GM18498 (cell line): Measurements from ENCODE around the gene NCOA6.
"Not testable (repeated sequence)": the region's sequence is repeated elsewhere in the genome, so short reads cannot be mapped to it uniquely, and the experiment has no call there.

Experiments
- ATAC-seq: cut with Tn5 transposase; IDR thresholded peaks from one replicate; pipeline ENCODE4 v1.9.1; 2021; ENCODE audit warnings: mild to moderate bottlenecking, moderate library complexity; ENCODE audit not compliant: unreplicated experiment

Gene NCOA6

DNA sequence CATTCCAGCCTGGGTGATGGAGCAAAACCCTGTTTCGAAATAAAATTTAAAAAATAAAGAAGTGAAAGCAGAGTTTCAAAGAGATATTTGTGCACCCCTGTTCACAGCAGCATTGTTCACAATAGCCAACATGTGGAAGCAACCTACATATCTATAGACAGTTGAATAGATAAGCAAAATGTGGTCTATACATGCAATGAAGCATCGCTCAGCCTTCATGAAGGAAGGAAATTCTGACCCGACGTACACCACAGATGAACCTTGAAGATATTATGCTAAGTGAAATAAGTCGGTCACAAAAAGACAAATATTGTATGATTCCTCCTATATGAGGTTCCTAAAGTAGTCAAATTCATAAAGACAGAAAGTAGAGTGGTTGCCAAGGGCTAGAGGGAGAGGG, 6.5 kb upstream of the NCOA6 start:
- ATAC-seq = no peak

DNA sequence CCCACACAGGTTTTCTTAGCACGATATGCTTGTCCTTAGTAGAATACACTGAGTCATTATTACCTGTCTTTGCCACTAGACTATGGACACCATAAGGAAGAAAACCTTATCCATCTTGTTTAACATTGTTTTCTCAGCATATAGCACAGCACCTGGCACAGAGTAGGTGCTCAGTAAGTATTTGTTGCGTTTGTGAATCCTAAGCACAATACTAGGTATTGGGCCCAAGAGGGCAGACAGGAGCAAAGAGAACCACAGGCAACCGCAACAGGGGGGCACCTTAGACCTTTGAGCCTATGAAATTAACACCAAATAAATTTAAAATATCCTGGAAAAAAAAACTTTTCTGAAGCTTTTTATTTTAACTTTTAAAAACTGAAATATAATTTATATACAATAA, 3.7 kb upstream of the NCOA6 start:
- ATAC-seq = no peak

GRCh38 chr20:34824806-34825529, 483 bp downstream of the NCOA6 start:
- peak; percentile 83 for ATAC-seq

- peak; percentile 52 for ATAC-seq
These were observed 1.0 kb downstream of the NCOA6 start for GRCh38 chr20:34824452-34824805.

- no peak for ATAC-seq
These were observed 1.4 kb downstream of the NCOA6 start for GRCh38 chr20:34824026-34824425.

GRCh38 chr20:34820805-34821578, 4.5 kb downstream of the NCOA6 start:
- no peak for ATAC-seq

- ATAC-seq = no peak
These were observed 7.7 kb downstream of the NCOA6 start for GRCh38 chr20:34817801-34818200.

DNA sequence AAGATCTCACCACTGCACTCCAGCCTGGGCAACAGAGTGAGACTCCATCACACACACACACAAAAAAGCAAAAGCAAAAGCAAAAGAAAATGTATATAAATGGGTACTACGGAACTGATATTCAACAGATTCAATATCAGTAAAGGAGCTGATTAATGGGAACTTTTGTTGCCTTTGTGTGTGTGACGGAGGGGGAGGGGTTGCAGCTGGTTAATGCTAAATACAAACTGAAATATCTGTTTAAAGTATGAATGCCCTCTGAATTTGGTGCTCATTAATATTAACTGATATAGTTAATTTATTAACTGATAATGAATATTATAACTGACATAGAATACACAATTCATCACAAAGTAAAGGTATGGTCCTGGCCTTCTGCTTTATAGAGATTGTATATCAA, 8.4 kb downstream of the NCOA6 start:
- no peak for ATAC-seq

GRCh38 chr20:34815636-34816035, 9.8 kb downstream of the NCOA6 start:
- no peak for ATAC-seq

DNA sequence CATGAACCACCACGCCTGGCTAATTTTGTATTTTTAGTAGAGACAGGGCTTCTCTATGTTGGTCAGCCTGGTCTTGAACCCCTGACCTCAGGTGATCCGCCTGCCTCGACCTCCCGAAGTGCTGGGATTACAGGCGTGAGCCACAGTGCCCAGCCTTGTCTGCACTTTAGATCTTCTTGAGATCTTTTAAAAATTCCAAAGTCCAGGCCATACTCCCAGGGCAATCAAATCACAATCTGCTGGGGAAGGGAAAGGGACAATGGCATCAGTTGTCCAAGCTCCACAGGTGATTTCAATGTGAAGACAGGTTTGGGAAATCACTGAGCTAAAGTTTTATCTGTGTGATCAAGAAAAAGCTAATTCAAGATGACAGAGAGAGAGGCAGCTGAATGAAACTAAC, 16.9 kb downstream of the NCOA6 start:
- no peak for ATAC-seq

DNA sequence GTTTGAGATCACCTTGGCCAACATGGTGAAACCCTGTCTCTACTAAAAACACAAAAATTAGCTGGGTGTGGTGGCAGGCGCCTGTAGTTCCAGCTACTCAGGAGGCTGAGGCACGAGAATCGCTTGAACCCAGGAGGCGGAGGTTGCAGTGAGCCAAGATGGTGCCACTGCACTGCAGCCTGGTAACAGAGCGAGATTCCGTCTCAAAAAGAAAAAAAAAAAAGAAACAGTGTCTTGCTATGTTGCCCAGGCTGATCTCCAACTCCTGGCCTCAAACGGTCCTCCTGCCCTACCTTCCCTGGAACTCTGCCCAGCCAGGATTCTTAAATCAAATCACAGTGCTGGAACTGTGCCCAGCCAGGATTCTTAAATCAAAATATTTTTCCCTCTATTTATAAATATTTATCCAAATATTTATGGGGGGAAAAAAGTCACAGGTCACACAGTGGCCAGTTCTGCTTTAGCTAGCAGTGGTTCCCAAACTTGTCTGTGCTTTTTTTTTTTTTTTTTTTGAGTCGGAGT, 17.4 kb downstream of the NCOA6 start:
- not testable (repeated sequence) for ATAC-seq

DNA sequence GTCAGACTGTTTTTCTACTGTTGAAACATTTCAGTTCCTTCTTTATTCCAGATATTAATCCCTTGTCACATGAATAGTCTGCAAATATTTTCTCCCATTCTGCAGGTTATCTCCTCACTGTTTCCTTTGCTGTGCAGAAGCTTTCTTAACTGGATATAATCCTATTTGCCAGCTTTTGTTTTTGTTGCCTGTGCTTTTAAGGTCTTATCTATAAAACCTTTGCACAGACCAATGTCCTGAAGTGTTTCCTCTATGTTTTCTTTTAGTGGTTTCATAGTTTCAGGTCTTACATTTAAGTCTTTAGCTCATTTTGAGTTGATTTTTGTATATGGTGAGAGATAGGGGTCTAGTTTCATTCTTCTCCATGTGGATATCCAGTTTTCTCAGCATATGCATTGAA, 19.2 kb downstream of the NCOA6 start:
- no peak for ATAC-seq

DNA sequence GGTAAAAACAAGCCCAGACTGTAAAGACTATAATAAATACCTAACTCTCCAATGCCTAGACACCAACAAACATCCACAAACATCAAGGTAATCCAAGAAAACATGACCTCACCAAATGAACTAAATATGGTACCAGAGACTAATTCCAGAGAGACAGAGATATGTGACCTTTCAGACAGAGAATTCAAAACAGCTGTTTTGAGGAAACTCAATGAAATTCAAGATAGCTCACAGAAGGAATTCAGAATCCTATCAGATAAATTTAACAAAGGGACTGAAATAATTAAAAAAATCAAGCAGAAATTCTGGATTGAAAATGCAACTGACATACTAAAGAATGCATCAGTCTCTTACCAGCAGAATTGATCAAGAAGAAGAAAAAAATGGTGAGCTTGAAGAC, 26.6 kb downstream of the NCOA6 start:
- ATAC-seq = no peak

DNA sequence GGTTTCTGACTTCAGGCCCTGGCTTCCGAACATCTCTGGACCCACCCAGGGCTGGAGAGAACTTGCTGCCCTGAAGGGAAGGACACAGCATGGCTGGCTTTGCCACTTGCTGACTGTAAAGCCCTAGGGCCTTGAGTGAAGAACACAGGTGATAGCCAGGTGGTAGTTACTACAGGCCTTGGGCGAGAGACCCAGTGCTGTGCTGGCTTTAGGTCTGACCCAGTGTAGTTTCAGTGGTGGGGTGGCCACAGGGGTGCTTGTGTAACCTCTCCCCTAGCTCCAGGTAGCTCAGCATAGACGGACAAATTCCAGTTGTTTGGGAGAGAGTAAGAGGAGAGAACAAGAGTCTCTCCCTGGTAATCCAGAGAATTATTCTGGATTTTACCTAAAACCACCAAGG, 27.1 kb downstream of the NCOA6 start:
- ATAC-seq = no peak

GRCh38 chr20:34797012-34797995, 28.1 kb downstream of the NCOA6 start:
- no peak for ATAC-seq

GRCh38 chr20:34794006-34794585, 31.4 kb downstream of the NCOA6 start:
- ATAC-seq = no peak

DNA sequence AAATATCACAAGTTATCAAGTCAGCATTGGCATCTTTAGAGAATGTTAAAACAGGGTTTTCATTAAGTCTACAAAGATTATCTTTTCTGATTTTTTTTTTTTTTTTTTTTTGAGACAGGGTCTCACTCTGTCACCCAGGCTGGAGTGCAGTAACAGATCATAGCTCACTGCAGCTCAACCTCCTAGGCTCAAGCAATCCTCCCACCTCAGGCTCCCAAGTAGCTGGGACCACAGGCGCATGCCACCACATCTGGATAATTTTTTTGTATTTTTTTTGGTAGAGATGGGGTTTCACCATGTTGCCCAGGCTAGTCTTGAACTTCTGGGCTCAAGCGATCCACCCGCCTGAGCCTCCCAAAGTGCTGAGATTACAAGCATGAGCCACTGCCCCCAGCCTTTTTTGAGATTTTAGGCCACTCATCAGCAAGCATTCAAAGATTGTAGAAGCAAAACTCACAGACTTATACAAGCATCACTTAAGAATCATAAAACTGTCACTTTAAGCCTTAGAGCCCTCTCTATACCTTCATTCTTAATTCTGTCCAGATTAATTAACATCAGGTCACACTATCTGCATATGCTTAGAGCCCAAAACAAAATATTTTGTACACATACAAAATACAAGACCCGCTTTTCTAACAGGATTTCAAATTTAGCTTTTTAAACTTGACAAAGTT, 32.6 kb downstream of the NCOA6 start:
- no peak for ATAC-seq

GRCh38 chr20:34791289-34792020, 34.0 kb downstream of the NCOA6 start:
- ATAC-seq = no peak

GRCh38 chr20:34781220-34781619, 44.2 kb downstream of the NCOA6 start:
- ATAC-seq = no peak

GRCh38 chr20:34780291-34780690, 45.2 kb downstream of the NCOA6 start:
- ATAC-seq = not testable (repeated sequence)
